Upper lobe of left lung (tissue), 6 donors: Measurements from ENCODE around the gene ST8SIA6. TPM values are rescaled to one million over a fixed set of nuclear protein-coding genes. Genes with fewer than 3 reads are reported as not detected.

Source experiments
- ATAC-seq, 2 donors: fragments of 200-7000 bp; cut with Tn5 transposase; one replicate each; pipeline ENCODE4 v1.9.1; 2022; ENCODE audit warnings: mild to moderate bottlenecking in 2 of 2, moderate library complexity in 2 of 2; ENCODE audit not compliant: low FRiP score in 2 of 2
- DNase-seq, 2 donors: peaks; one replicate each; pipeline ENCODE4 v3.0.0-alpha.2; 2019 to 2020
- H3K27ac ChIP-seq, 4 donors: fragments of 200-600 bp; sonication (generic); one replicate each; pipeline ENCODE4 v1.5.1; 2016 to 2019
- H3K27me3 ChIP-seq, 4 donors: fragments of 200-600 bp; sonication (generic); one replicate each; pipeline ENCODE4 v1.5.1; 2017 to 2019
- H3K36me3 ChIP-seq, 4 donors: fragments of 200-600 bp; sonication (generic); one replicate each; pipeline ENCODE4 v1.5.1; 2016 to 2019
- H3K4me1 ChIP-seq, 4 donors: fragments of 200-600 bp; sonication (generic); one replicate each; pipeline ENCODE4 v1.5.1; 2018 to 2019
- H3K4me3 ChIP-seq, 4 donors: fragments of 200-600 bp; sonication (generic); one replicate each; pipeline ENCODE4 v1.5.1; 2017 to 2019; ENCODE audit warnings: mild to moderate bottlenecking in 2 of 4, moderate library complexity in 1 of 4
- H3K9me3 ChIP-seq, 4 donors: fragments of 200-600 bp; sonication (generic); one replicate each; pipeline ENCODE4 v1.5.1; 2018 to 2019
- EP300 ChIP-seq, 4 donors: sonication (generic); formaldehyde crosslinking; IDR thresholded peaks; one replicate each; pipeline ENCODE4 v1.5.1; 2017; ENCODE audit warnings: antibody characterized with exemption in 4 of 4, control low read depth in 2 of 4
- POLR2A ChIP-seq, 4 donors: fragments of 450-650 bp; IDR thresholded peaks; one replicate each; pipeline ENCODE4 v1.5.1; 2016 to 2017; ENCODE audit warnings: antibody characterized with exemption in 4 of 4, mild to moderate bottlenecking in 2 of 4
- POLR2AphosphoS5 ChIP-seq, 2 donors: sonication (generic); formaldehyde crosslinking; IDR thresholded peaks; one replicate each; pipeline ENCODE4 v1.5.1; 2017; ENCODE audit warnings: antibody characterized with exemption in 2 of 2
- WGBS, 2 donors: methylation state at CpG; one replicate each; pipeline ENCODE4 v1.1.5; 2017 to 2018; 5-methylcytosine and 5-hydroxymethylcytosine counted together
- total RNA-seq, 6 donors: library from RNA; depleted of rRNA in 4 of 6; stranded (reverse); fragments of >200 nt in 4 of 6; gene quantifications; one replicate each; pipeline versions ENCODE4 v1.1.0 to v1.2.1, GENCODE V29; 2016 to 2021
- TF ChIP-seq, protein P1 (sequence below), 6 experiments: fragments of 450-650 bp in 4 of 6; fragments of 200-600 bp in 2 of 6; sonication (generic) in 2 of 6; IDR thresholded peaks; one replicate each; pipeline ENCODE4 v1.5.1; 2016 to 2019; ENCODE audit warnings: antibody characterized with exemption in 6 of 6
- donor health status: DM: no; HTN: no; CAD: no; lungs with moderate emphysema.
- donor health status: DM: no; HTN: yes; CAD: no; lungs with severe emphysema.

Gene ST8SIA6
- total RNA-seq, 6 donors from 2014 or later: 5.5 to 12.6 (median 7.0) TPM

DNA sequence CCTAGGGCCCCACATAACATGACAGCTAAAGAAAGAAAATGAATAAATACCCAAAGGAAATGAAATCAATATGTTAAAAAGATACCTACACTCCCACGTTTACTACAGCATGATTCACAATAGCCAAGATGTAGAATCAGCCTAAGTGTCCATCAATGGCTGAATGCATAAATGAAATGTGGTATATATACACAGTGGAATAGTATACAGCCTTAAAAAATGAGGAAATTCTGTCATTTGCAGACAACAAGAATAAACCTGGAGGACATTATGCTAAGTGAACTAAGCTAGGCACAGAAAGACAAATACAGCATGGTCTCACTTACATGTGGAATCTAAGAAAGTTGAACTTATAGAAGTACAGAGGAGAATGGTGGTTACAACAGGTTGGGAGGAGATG lies 102.9 kb downstream of the ST8SIA6 start:
- H3K9me3 ChIP-seq: no peaks in the 10 kb centered on the region
- no peak overlapping the region for H3K27ac ChIP-seq
- ATAC-seq (no peak), DNase-seq (no peak)
- no peaks in the 10 kb centered on the region for H3K4me1 ChIP-seq
- H3K4me3 ChIP-seq: no peak overlapping the region
- no peaks in the 10 kb centered on the region for H3K27me3 ChIP-seq
- H3K36me3 ChIP-seq: no peaks in the 10 kb centered on the region
- TF ChIP-seq EP300 (IDR thresholded peaks at IDR 0.05) (no peak), POLR2A (IDR thresholded peaks at IDR 0.05) (no peak), POLR2AphosphoS5 (IDR thresholded peaks at IDR 0.05) (no peak)
- TF ChIP-seq, protein P1, sequence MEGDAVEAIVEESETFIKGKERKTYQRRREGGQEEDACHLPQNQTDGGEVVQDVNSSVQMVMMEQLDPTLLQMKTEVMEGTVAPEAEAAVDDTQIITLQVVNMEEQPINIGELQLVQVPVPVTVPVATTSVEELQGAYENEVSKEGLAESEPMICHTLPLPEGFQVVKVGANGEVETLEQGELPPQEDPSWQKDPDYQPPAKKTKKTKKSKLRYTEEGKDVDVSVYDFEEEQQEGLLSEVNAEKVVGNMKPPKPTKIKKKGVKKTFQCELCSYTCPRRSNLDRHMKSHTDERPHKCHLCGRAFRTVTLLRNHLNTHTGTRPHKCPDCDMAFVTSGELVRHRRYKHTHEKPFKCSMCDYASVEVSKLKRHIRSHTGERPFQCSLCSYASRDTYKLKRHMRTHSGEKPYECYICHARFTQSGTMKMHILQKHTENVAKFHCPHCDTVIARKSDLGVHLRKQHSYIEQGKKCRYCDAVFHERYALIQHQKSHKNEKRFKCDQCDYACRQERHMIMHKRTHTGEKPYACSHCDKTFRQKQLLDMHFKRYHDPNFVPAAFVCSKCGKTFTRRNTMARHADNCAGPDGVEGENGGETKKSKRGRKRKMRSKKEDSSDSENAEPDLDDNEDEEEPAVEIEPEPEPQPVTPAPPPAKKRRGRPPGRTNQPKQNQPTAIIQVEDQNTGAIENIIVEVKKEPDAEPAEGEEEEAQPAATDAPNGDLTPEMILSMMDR (IDR thresholded peaks at IDR 0.05): no peak
- 83 to 87% methylated on average over 1 of the region's 1 CpG for WGBS, 2 donors

DNA sequence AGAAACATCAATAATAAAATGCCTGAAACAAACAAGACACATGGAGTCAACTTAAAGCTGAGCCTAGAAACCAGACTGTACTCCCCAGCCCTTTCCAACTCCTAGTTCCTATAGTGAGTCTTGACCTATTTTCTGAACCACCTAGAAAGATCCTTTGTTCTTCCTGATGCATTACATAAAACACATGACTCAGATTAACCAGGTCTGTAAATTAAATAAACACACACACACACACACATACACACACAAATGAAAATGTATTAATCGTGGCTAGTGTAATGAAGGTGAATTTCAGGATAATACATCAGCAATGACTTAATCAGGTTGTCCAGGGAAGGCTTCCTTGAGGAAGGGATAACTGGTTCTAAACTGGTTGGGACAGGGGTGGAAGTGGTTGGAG lies 104.7 kb downstream of the ST8SIA6 start:
- H3K4me3 ChIP-seq: no peak overlapping the region
- no peak for DNase-seq
- no peaks in the 10 kb centered on the region for H3K36me3 ChIP-seq
- H3K27ac ChIP-seq: no peak overlapping the region
- H3K27me3 ChIP-seq: no peaks in the 10 kb centered on the region
- ATAC-seq: no peak
- H3K9me3 ChIP-seq: no peaks in the 10 kb centered on the region
- no peaks in the 10 kb centered on the region for H3K4me1 ChIP-seq
- TF ChIP-seq POLR2AphosphoS5 (IDR thresholded peaks at IDR 0.05) (no peak), EP300 (IDR thresholded peaks at IDR 0.05) (no peak)
- 62 to 86% methylated on average over 1 of the region's 1 CpG for WGBS, 2 donors

DNA sequence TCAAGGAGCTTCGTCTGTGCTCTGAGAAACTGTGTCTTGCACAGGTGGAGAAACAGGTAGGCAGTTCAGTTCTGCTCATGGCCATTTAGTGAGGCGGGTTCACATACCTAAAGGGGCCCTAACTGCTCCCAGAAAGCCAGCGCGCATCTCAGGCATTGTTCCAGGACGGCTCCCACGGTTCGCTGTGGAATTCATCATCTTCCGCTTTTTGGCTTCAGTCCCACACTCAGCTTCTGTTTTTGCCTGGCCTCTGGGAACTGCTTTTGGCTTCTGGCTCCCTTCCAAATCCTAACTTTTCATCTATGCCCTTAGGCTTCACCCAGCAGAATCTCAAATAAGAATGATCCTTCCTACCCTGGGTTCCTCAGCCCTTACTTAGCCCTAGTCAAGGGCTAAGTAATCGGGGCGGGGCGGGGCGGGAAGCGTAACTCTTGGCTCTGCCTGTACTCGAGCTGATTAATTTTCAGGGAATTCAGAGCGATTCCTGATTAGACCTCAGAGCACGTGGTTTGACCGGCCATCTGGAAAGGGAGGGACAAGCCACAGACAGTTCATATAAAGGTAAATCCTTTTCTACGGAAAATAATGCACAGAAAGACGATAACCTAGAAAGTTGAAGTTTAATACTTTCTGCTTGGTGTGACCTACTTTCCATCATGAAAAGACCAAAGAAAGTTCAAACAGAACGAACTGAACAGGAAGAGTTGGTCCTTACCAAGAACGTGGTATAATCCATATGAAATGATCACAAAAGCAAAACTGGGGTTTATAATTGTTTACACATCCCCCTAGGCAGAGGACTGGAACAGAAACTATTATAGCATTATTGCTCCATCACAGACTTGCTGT lies 105.7 kb downstream of the ST8SIA6 start:
- Histone ChIP-seq H3K4me3 (peak overlapping the region in 2 of 4 donors; percentile 5 to 14), H3K9me3 (no peaks in the 10 kb centered on the region), H3K27me3 (no peaks in the 10 kb centered on the region), H3K36me3 (no peaks in the 10 kb centered on the region), H3K27ac (peak overlapping the region in 1 of 4 donors; percentile 27), H3K4me1 (no peaks in the 10 kb centered on the region)
- no peak for TF ChIP-seq POLR2A (IDR thresholded peaks at IDR 0.05)
- TF ChIP-seq EP300 (IDR thresholded peaks at IDR 0.05): no peak
- TF ChIP-seq, protein P1 (IDR thresholded peaks at IDR 0.05): no peak
- no peak for TF ChIP-seq POLR2AphosphoS5 (IDR thresholded peaks at IDR 0.05)
- DNase-seq: peak; percentile 22 to 59
- WGBS, 2 donors: 43 to 59% methylated on average over 21 of the region's 21 CpGs
- ATAC-seq: peak; percentile 40 to 87

DNA sequence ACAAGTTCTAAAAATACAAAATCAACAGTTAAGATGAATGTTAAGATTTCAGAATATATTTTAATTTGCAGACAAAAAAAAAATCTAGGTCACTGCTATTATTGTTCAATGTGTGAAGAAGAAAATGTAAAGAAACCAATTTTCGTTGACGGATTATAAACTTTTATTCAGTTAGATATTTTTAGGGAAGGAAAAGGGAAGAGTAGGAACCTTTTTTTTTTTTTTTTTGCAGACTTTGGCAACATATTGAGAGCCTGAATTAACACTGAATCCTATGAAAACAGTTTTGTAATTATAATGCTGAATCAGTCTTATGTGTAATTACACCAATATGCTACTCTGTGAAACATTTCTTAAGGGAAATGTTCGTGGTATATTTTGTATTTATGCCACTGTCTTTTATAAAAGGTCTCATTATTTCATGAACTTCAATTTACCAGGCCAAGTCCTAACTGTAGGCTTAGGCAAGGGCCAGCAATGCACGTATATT lies 106.3 kb downstream of the ST8SIA6 start:
- Histone ChIP-seq H3K36me3 (no peaks in the 10 kb centered on the region), H3K4me3 (no peak overlapping the region), H3K27ac (no peak overlapping the region), H3K9me3 (no peaks in the 10 kb centered on the region), H3K4me1 (no peaks in the 10 kb centered on the region), H3K27me3 (no peaks in the 10 kb centered on the region)
- DNase-seq (no peak), ATAC-seq (no peak)
- TF ChIP-seq POLR2A (IDR thresholded peaks at IDR 0.05) (no peak), EP300 (IDR thresholded peaks at IDR 0.05) (no peak), POLR2AphosphoS5 (IDR thresholded peaks at IDR 0.05) (no peak)
- TF ChIP-seq, protein P1 (IDR thresholded peaks at IDR 0.05): no peak
- 42 to 60% methylated on average over 4 of the region's 4 CpGs for WGBS, 2 donors

- Histone ChIP-seq H3K36me3 (no peaks in the 10 kb centered on the region), H3K4me3 (no peak overlapping the region), H3K4me1 (no peaks in the 10 kb centered on the region), H3K9me3 (peaks cover 0 to 16% (median 6%) of the 10 kb centered on the region in 4 donors), H3K27ac (no peak overlapping the region), H3K27me3 (no peaks in the 10 kb centered on the region)
- WGBS, 2 donors: 75 to 80% methylated on average over 4 of the region's 4 CpGs
- no peak for TF ChIP-seq POLR2AphosphoS5 (IDR thresholded peaks at IDR 0.05)
- no peak for TF ChIP-seq EP300 (IDR thresholded peaks at IDR 0.05)
- TF ChIP-seq, protein P1 (IDR thresholded peaks at IDR 0.05): no peak
- TF ChIP-seq POLR2A (IDR thresholded peaks at IDR 0.05): no peak
- DNase-seq: no peak
- no peak for ATAC-seq
These were observed 110.2 kb downstream of the ST8SIA6 start for GRCh38 chr10:17344206-17344605.
